Body of pancreas (tissue), 4 donors: Measurements from ENCODE around the gene KRTAP9-9.

Experiments used
- POLR2A ChIP-seq, 3 donors: fragments of 450-650 bp; IDR thresholded peaks; one replicate each; pipeline ENCODE4 v1.6.1; 2016; ENCODE audit warnings: antibody characterized with exemption in 3 of 3, mild to moderate bottlenecking in 2 of 3
- TF ChIP-seq, protein P1 (sequence below), 7 experiments: fragments of 450-650 bp in 4 of 7; fragments of 200-600 bp in 3 of 7; sonication (generic) in 3 of 7; IDR thresholded peaks; one replicate each; pipeline ENCODE4 v1.5.1; 2016 to 2019; ENCODE audit warnings: antibody characterized with exemption in 7 of 7

GRCh38 chr17:41284546-41284945, 29.4 kb downstream of the KRTAP9-9 start:
- TF ChIP-seq, protein P1, sequence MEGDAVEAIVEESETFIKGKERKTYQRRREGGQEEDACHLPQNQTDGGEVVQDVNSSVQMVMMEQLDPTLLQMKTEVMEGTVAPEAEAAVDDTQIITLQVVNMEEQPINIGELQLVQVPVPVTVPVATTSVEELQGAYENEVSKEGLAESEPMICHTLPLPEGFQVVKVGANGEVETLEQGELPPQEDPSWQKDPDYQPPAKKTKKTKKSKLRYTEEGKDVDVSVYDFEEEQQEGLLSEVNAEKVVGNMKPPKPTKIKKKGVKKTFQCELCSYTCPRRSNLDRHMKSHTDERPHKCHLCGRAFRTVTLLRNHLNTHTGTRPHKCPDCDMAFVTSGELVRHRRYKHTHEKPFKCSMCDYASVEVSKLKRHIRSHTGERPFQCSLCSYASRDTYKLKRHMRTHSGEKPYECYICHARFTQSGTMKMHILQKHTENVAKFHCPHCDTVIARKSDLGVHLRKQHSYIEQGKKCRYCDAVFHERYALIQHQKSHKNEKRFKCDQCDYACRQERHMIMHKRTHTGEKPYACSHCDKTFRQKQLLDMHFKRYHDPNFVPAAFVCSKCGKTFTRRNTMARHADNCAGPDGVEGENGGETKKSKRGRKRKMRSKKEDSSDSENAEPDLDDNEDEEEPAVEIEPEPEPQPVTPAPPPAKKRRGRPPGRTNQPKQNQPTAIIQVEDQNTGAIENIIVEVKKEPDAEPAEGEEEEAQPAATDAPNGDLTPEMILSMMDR (IDR thresholded peaks at IDR 0.05), result no peak
- no peak for TF ChIP-seq POLR2A (IDR thresholded peaks at IDR 0.05)
